PFSK-1 (cell line): ENCODE data around the gene GSTM5.

Experiments
- POLR2AphosphoS5 ChIP-seq: IDR thresholded peaks from 2 replicates; pipeline ENCODE4 v1.6.1; 2012; ENCODE audit warnings: low read depth, mild to moderate bottlenecking, control low read depth, low read length, moderate library complexity
- SIN3A ChIP-seq: IDR thresholded peaks from 2 replicates; pipeline ENCODE4 v1.6.1; 2012; ENCODE audit warnings: mild to moderate bottlenecking, low read length, moderate library complexity, borderline replicate concordance; ENCODE audit not compliant: insufficient read depth
- TAF1 ChIP-seq: IDR thresholded peaks from 2 replicates; pipeline ENCODE4 v1.6.1; 2012; ENCODE audit warnings: low read length, control low read depth, borderline replicate concordance; ENCODE audit not compliant: insufficient read depth

DNA sequence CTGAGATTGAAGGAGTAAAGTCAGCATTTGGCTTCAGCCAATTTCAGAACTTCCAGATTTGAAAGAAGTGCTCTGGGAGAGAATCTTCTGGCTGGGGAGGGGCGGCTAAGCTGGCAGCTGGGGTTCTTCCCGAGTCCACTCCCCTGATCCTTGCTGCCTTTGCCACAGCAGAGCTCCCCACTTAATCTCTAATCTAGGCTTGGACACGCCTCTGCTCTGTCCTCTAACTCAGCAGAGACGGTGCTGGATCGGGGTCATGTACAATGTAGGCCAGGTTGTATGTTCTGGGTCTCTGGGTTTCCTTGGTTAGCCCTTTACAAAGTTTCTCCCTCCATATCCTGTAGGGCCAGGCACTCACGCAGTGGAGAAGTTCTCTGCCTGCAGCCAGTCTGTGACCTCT lies 38.9 kb downstream of the GSTM5 start:
- TF ChIP-seq POLR2AphosphoS5 (no peak), SIN3A (no peak), TAF1 (no peak)
